Stimulated activated CD8-positive, alpha-beta memory T cell treated with anti-CD3 and anti-CD28 coated beads, Interleukin-4, amount 100 ng/mL, for 48 hours (primary cell): ENCODE data around the gene CIB4.

ENCODE experiments used
- DNase-seq: peaks from one replicate; pipeline ENCODE4 v3.0.0-alpha.2; 2020

Gene CIB4

DNA sequence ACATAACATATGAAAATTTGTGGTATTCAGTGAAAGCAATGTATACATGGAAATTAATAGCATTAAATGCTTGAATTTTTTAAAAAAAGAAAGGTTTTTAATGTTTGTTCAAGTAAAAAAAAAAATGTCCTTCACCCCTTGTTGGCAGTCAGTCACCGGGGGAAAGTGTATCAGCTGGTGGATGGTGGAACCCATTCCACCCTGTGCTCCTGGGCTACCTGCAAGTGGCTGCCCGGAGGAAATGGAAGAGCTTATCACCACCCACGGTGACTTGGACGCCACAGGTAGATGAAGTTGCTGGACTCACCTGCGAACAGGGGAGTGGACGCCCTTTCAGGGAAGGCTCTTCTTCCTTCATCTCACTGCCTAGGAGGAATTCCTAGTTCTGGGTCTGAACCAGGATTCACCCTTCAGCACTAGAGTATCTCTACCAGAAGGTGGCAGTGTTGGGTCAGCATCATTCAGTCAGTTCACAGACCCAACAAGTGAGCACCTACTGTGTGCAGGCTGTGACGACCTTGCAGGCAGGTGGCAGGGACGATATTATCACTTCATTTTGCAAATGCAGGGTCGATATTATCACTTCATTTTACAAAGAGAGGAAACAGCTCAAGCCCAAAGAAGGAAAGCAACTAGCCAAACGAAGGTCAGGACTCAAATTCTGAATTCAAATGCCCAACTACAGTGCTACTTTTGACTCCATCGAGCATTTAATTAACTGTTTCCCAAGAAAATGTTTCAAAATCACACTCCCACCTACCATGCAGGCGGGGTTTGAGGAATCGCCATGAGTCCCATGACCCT is 35.8 kb downstream of the CIB4 start:
- DNase-seq = peak; percentile 48

DNA sequence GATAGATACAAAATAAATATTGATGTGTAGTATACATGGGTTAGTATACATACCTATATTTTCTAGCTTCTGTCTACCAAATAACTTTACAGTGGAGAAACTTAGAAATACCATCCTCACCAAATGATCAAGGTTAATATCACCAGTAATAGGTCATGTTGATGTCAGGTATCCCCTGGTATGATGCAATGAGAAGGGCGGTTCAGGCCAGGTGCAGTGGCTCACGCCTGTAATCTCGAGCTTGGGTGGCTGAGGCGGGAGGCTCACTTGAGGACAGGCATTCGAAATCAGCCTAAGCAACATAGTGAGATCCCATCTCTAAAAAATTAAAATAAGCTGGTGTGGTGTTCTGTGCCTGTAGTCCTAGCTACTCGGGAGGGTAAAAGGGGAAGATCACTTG is 38.6 kb downstream of the CIB4 start:
- no peak for DNase-seq

DNA sequence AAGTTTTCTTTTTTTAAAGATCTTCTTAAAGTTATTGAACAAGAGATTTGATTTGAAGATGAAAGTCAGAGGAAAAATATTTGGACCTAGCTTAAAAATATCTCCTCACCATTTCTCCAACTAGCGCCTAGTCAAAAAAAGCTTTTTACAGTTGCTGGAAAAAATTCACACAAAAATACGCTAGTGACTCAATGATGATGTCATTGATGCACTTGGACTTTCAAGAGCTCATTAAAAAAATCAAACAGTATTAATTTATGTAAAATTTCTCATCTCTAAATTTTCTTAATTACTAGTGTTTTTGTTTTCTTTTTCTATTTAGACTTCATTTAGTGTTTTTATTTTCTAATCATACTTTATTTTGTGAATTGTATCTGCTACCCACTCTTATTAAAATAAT is 41.8 kb downstream of the CIB4 start:
- no peak for DNase-seq

DNA sequence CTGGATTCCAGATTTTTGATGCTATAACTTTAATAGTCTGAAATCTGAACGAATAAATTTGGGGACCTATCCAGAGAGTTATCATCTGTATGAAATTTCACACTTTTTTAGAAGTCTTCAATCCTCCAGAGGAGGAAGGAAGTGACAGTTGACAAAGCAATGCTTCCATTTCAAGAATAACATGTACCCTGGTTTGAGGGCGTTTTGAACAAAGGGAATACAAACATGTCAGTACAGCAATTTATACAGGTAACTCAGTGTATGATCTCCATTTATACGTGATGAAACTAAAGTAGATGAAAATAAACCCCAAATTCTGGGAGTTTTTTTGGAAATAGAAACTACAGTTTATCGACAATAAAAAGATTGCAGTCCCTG is 42.2 kb downstream of the CIB4 start:
- no peak for DNase-seq

DNA sequence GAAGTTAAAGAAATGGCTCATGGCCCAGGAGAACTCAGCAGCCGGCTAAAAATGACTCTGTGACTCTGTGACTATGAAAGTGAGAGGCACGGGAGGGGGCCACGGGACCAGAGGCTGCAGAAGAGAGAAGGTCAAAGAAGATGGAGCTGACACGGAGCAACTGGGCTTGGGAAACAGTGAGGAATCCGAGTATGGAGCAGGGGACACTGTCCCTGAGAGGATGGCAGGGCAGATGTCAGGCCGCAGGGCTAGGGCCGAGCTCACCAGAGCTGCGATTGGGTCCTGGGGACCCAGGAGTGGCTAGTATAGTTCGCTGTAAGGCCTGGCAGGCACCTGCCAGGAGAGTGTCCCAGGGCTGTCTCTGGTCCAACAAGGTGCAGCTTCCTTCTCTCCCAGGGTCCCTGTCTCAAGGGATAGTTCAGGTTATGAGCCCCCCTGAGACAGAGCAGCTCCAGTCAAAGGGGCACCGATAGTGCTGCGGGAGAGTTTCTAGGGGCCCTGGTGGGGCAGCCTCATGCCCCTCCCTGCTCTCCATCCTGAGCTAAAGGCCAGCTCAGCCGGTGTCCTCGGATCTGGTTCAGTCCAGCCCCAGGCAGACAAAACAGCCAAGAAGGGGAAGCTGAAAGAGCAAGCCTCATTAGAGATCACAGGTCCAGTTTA is 42.7 kb downstream of the CIB4 start:
- no peak for DNase-seq

DNA sequence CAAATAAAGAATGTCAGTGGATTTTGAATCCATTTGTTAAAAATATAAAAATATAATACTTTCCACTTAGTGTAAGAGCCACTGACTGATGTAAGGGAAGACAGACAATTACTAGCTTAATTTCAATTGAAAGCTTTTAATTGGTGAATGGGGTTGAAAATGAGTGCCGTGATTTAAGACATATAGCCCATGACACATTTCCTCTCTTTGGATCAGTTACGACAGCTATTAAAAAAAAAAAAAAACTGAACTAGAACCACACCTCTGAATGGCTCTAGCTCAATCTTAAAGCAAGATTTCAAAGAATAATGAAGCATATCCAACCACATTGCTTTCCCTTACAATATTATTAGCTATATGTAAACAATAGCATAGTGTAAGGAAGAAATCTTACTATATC is 44.0 kb downstream of the CIB4 start:
- no peak for DNase-seq

DNA sequence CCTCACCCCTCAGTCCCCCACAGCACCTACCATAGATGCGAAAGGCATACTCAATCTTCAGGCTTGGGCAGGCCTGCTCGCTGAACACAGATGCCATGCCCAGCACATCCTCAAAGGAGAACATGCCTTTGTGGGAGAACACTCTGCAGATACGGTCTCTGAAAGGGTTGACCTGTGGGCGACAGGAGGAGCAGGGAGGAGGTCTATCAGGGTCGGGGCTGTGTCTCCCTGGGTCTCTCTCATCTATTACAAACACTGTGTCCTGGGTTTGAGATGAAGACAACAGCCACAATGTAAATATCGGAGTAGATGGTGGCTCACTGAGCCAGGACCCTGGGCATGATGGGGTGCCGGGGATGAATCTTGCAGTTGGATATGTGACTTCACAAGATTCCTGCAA is 46.0 kb downstream of the CIB4 start:
- DNase-seq = no peak

DNA sequence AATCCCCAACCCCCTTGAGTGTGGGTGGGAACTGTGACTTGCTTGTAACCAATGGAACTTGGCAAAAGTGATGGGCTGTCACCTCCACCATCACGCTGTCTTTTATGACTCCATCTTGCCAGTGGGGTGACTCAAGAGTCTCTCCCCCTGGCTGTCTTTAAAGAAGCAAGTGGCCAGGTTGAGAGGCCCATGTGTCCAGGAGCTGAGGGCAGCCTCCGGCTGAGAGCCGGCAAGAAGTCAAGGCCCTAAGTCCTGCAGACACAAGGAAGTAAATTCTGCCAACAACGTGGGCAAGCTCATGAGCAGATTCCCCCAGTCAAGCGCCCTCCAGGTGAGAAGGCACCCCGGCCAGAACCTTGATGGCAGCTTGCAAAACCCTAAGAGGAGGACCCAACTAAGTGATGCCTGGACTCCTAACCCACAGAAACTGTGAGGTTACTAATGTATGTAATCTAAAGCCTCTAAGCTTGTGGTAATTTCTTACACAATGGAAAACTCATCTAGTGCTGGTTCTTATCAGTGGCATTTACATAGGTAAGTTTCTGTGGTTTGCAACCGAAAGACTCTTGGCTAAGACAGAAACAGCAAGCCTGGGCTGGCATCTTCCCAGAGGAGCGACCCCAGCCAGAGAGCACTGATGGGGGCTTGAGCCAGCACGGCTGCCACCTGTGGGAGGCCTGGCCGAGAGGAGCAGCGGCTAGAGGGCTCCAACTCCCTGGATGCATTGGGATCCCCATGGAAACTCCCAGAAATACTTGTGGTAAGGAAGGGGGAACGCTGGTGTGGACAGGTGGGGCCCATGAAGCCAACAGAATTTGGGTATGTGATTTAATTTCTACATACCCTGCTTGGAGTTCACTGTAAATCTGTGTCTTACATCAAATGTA is 49.3 kb downstream of the CIB4 start:
- DNase-seq = peak; percentile 35

DNA sequence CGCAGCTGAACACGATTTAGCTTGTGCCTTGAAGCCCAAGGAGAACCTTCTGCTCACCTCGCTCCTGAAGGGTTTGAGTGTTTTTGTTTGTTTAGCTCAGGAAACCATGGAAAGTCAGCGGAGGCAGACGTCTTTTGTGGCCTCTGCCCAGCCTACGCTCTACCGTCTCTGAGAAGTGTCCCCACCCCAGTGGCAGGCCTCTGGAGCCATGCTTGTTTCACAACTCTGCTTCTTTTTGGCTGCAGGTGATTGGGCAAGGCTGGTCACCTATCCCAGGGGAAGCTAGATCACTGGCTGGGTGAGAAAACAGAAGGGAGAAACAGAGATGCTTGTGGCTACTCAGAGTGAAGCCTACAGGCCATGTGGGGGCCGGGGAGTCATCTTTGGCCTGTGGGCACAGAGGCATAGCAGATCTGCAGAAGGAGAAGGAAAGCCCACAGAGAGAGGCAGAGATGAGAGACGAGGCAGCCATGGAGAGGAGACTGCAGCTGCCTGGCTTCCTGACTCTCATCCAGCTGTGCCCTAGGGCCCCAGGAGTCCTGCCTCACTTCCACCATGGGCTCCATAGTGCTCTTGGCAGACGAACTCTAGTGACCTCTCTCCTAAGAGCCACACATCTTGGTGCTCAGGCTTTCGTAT is 50.1 kb downstream of the CIB4 start:
- DNase-seq = no peak

DNA sequence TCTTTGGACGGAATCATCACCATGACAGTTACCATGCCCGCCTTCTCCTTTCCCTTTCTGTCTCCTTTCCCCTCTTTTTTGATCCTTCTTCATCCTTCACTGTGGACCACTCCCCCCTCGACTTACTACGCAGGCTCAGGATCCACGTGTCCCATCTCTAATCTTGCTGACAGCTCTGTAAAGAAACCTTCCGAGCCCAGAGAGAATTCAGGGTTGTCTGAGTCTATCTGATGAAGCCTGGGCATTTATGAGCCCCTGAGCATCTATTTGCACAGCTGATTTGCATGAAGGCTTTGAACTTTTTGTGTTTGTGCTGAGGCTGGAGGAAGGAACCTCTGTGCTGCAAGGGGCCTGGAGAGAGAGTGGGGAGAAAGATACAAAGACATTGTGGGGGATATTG is 50.7 kb downstream of the CIB4 start:
- DNase-seq = no peak

DNA sequence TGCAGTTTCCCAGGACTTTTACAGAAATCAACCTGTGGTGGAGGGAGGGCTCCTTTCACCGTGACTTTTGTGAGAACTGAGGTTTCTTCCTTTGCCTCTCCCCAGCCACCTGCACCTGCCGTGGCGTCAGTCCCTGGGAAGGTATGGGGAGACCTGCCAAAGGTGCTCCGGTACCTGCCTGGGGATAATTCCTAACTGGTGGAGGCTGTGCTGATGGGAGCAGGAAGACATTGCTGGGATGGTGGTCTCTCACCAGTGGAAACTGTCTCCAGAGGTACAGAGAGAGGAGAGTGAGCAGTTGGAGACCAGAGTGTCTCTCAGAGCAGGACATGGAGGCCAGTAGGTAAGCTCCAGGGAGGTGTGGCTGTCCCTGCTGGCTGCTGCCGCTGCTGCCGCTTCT is 52.6 kb downstream of the CIB4 start:
- no peak for DNase-seq

DNA sequence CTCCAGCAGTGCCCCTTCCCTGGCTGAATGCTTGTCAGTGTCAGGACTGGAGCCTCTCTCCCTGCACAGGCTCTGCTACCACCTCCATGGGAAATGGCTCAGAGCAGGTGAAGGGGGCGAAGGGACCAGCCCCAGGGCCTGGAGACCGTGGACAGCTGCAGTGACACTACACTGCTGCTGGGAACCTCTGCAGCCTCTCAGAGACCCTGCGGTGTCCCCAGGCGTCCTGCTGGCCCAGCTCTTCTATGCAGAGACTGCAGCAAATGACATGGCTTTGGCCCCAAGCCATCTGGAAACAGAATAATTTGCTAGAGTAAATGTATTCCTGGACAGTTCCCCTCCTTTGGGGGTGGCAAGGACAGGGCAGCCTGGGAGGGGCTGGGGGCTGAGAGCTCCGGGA is 53.2 kb downstream of the CIB4 start:
- no peak for DNase-seq

DNA sequence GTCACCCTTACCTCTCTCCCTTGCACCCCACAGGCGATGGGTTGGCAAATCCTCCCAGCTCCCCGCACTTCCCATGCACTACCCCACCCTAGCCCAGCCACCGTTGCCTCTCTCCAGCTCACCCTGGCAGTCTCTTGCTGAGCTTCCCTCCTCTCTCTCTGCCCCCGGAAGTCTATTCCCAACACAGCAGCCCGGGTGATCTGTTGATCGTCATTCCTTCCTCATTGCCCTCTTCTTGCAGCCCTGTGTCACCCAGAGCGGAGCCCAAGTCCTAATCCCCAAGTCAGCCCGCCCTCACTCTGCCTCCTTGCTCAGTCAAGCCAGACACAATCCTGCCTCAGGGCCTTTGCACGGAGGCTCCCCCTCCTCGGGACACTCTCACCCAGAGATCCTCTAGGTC is 55.2 kb downstream of the CIB4 start:
- no peak for DNase-seq

DNA sequence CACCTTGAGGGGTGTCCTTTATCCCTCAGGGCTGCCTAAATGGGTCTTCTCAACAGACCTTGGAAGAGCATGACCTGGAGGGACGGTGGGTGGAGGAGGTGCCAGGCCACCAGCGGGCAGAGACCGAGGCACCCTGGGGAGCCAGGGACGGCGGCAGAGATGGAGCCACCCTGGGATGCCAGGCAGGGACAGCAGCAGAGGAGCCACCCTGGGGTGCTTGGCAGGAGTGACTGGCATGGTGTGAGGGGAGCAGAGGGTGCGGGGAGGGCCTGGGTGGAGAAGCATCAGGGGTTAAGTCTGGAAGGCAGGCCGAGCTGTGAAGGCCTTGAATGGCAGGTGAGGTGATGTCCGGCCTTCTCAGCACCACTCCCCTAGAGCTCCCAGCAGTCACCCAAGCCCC is 56.1 kb downstream of the CIB4 start:
- no peak for DNase-seq

DNA sequence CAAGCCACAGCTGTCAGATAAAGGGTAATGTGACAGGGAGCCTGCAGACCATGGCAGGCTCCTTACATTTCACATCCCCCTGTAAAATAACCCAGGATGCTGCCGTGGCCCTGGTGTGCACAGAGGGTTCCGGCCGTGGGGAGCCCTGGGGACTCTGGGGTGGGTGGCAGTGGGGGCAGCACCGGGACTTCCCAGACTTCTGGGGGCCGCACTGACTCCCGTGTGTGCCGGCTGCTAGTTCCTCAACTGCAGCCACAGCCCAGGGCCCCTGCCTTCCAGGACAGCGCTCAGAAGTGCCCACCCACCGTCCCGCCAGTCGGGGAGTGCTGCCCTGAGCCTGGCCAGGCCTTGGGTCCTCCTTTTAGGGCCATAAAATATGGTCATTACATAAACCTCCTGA is 56.5 kb downstream of the CIB4 start:
- no peak for DNase-seq

DNA sequence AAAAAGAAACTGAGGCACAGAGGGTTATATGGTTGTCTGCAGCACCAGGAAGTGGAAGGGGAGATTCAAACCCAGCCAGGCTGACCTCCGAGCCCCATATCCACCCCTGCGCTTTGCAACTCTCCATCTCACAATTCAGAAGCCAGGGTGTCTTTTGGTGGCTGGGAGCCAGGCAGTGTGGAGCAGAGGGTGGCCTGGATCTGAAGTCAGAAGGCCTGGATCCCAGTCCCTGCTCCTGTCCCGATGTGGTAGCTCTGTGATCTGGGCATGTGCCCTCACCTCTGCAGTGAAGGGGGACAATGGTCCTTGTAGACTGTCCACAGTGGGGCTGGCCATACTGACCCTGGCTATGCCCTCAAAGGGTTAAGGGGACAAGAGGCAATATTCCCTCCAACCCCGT is 57.0 kb downstream of the CIB4 start:
- no peak for DNase-seq

DNA sequence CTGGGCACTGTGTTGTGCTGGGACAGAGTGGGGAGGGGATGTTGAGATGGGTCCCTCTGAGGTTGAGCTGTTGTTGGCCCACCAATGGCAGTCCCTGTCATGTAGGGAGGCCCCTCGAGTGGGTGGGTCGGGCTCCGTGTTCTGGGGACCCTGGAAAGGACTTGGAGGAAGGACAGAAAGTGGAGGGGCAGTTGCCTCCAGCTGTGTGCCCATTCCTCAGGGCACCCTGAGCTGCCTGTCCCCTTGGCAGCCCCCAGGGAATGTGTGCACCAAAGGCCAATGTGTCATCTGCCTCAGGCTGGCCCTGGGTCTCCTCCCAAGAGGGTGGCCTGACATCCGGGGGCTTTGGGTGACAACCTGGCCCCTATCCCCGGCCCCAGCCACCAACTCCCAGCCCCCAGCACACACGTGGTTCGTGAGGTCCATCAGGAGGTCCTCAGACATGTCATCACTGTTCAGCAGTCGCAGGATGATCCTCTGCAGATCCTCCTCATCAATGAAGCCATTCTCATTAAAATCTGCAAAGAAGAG is 57.7 kb downstream of the CIB4 start:
- DNase-seq = no peak

DNA sequence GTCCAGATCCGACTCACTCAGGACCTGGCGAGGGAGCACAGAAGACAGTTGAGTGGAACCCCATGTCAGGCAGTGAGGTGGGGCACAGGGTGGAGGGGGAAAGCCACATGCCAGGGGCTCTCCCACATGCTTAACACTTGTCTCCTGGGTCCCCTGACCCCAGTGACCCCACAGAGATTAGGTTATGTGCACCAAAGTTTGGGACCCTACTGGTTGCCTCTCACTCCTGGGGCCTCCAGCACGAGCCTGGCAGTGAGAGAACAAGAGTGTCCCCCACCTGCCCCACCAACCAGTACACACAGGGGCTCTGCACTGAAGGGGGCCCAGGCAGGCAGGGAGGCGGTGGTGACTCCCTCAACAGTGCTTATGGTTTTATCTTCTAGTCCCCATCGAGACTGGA is 58.3 kb downstream of the CIB4 start:
- DNase-seq = no peak

DNA sequence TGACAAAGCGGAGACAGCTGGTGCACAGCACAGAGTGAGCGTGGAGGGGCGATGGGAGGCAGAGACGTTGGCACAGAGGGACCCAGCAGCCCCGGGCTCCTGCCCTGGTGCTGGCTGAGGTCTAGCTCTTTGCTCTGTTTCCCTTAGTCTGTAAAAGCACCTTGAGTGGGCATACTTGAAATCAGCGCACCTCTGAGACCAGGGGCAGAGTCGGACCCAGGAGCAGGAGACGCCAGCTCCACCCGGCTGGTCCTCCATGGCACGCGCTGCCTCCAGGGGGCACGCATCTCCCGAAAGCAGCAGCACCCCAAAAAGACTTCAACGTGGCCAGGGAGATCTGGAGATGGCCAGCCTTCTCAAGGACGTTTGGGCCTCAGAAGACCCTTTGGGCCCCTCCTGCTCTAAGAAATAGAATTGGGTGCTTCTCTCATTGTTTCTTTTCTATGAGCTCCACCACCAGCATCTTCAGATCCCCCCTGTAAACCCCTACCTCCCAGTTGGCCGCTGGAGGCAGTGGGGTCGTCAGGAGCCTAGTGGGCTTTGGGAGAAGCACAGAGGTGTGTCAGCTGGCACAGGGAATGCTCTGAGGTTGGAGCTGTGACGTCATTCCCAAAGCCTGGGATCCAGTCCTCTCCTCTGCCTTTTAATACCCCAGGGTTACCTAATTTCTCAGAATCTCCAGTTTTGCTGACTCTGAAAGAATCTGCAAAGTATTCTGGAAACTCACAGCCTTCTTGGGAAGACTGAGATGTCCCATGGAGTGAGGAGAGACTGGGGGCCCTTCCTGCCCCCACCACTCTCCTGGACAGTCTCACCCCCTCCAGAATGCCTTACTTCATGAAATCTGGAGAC is 58.9 kb downstream of the CIB4 start:
- DNase-seq = no peak

DNA sequence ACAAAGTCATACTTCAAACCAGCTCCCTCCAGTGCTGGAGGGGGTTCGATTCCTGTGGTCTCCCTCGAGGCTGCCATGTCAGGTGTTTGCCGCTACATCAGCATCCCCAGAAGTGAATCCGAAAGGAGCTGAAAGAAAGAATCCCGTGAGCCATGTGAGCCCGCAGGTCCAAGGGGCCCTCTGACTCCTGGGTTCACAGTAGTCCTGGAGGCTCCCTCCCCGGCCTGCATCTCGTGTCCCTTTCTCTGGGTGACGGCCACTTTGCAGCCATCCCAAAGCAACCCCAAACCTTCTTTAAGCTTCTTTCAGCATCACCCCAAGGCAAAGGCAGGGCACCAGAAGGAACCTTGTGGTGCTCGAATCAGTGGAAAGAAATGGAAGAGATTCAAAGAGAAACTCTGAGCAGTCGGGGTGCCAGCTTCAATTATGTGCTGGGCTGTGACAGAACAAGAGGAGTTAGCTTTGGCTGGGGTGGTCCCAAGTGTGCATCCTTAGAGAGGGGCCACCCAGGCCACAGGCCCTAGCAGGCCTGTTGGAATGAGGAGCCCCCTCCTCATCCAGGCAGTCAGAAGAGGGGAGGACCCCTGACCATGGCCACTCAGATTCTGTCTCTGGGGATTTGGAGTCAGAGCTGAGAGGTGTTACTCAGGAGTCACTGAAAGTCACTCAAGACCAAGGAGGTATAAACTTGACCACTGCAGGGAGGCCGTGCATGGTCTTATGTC is 59.7 kb downstream of the CIB4 start:
- no peak for DNase-seq

DNA sequence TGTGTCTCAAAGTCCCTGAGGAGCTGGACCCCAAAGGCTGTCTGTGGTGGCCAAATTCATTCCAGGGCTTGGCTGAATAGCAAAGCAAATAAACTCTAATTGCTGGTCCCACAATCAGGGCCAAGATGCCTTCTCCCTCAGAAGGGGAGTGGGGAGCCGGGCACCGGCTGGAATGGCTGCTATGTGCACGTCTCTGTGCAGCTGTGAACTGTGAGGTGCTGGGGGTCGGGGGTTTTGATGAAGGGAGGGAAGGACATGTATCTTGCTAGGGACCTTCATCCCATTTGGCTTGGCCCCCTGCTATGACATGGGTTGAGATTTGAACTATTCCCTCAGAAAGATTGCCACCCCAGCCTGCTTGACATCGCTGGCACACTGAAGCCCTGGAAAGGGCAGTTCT is 60.4 kb downstream of the CIB4 start:
- DNase-seq = no peak
